Stimulated activated CD8-positive, alpha-beta memory T cell treated with anti-CD3 and anti-CD28 coated beads, Interleukin-4, amount 100 ng/mL, for 24 hours (primary cell): ENCODE data around the gene PROCR.
"Not testable (repeated sequence)": the region's sequence is repeated elsewhere in the genome, so short reads cannot be mapped to it uniquely, and the experiment has no call there.

Experiments
- DNase-seq: peaks from one replicate; pipeline ENCODE4 v3.0.0-alpha.2; 2020; ENCODE audit warnings: low read depth

The PROCR gene

GRCh38 chr20:35165221-35166185 is 6.4 kb upstream of the PROCR start:
- no peak for DNase-seq

- no peak for DNase-seq
These were observed 5.5 kb upstream of the PROCR start for GRCh38 chr20:35166242-35166830.

- DNase-seq, result no peak
These were observed 4.1 kb upstream of the PROCR start for GRCh38 chr20:35167787-35168186.

- DNase-seq, result not testable (repeated sequence)
These were observed 3.0 kb upstream of the PROCR start for GRCh38 chr20:35168701-35169409.

GRCh38 chr20:35171438-35171752 is 477 bp upstream of the PROCR start:
- no peak for DNase-seq

GRCh38 chr20:35172434-35172806 is 548 bp downstream of the PROCR start:
- no peak for DNase-seq

- no peak for DNase-seq
These were observed 1.8 kb downstream of the PROCR start for GRCh38 chr20:35173576-35174192.

- no peak for DNase-seq
These were observed 2.8 kb downstream of the PROCR start for GRCh38 chr20:35174458-35175216.

- DNase-seq, result no peak
These were observed 4.3 kb downstream of the PROCR start for GRCh38 chr20:35176132-35176531.

- no peak for DNase-seq
These were observed 7.7 kb downstream of the PROCR start for GRCh38 chr20:35179292-35180212.

GRCh38 chr20:35180266-35180665 is 8.4 kb downstream of the PROCR start:
- DNase-seq, result no peak

- no peak for DNase-seq
These were observed 9.9 kb downstream of the PROCR start for GRCh38 chr20:35181731-35182130.

GRCh38 chr20:35186691-35187289 is 14.9 kb downstream of the PROCR start:
- not testable (repeated sequence) for DNase-seq

GRCh38 chr20:35187584-35188190 is 15.8 kb downstream of the PROCR start:
- DNase-seq, result no peak

GRCh38 chr20:35189223-35189622 is 17.4 kb downstream of the PROCR start:
- not testable (repeated sequence) for DNase-seq

GRCh38 chr20:35190556-35190955 is 18.7 kb downstream of the PROCR start:
- DNase-seq, result no peak

GRCh38 chr20:35191419-35192117 is 19.7 kb downstream of the PROCR start:
- no peak for DNase-seq

- DNase-seq, result no peak
These were observed 20.4 kb downstream of the PROCR start for GRCh38 chr20:35192118-35192872.
